ENCODE measurements around the gene DDIT4.

DNA sequence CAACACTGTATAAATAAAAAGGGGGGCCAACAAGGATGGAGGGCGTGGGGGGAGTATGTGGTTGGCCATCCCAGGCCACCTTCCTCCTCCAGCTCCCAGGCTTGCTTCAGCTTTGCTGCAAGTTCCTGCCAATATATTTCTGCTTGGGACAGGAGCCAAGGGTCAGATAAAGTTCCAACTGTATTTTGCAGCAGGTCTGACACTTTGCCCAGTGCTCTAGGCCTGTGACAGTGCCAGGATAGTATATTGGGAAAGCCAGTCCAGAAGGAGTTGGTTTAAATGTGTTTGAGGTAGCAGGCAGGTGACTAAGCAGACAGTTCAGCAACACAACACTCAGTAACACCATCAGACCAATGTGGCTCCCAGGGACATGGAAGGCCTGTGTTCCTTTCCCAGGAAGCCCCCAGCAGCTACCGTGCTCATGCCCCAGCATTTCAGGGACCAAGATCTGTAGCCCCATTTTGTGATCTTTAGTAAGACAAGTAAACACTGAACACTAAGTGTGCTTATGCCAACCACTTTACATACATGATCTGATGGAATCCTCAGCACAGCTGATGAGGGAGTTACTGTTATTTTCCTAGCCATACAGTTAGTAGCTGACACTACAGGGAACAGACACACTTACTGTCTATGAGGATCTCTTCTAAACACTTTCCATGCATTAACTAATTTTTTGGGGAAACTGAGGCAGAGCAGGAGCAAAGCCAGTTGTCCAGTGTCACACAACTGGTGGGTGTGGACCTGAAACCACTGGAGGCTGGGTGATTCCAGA, 42.1 kb downstream of the DDIT4 start:
- TF ChIP-seq ZNF274 (IDR thresholded peaks at IDR 0.05; ENCODE audit: low read depth, low read length) (no peak), YY1 (IDR thresholded peaks at IDR 0.05; ENCODE audit: insufficient read depth, insufficient read length) (no peak)

Measured in NT2/D1 (cell line).